Adipocyte (in vitro differentiated cells): Measurements from ENCODE around the gene MAP3K21.

Experiments
- DNase-seq: peaks from one replicate; pipeline ENCODE4 v3.0.0-alpha.2; 2015; ENCODE audit warnings: low read depth
- H3K27me3 ChIP-seq: replicated peaks from 2 replicates; pipeline ENCODE4 v1.7.0; 2013; ENCODE audit warnings: mild to moderate bottlenecking, low read length, moderate library complexity; ENCODE audit not compliant: control insufficient read depth, insufficient read depth
- H3K36me3 ChIP-seq: 2 replicates; pipeline ENCODE4 v1.7.0; 2013; ENCODE audit warnings: low read length, mild to moderate bottlenecking, moderate library complexity; ENCODE audit not compliant: control insufficient read depth, insufficient read depth, severe bottlenecking
- H3K4me1 ChIP-seq: 2 replicates; pipeline ENCODE4 v1.7.0; 2013; ENCODE audit warnings: mild to moderate bottlenecking, low read length, moderate library complexity; ENCODE audit not compliant: control insufficient read depth, insufficient read depth
- H3K4me3 ChIP-seq: 2 replicates; pipeline ENCODE4 v1.7.0; 2013; ENCODE audit warnings: mild to moderate bottlenecking, low read length, moderate library complexity
- H3K9ac ChIP-seq: 2 replicates; pipeline ENCODE4 v1.7.0; 2013; ENCODE audit warnings: mild to moderate bottlenecking, low read length, moderate library complexity
- H3K9me3 ChIP-seq: 2 replicates; pipeline ENCODE4 v1.7.0; 2013; ENCODE audit warnings: mild to moderate bottlenecking, low read length, moderate library complexity; ENCODE audit not compliant: control insufficient read depth

MAP3K21 gene

GRCh38 chr1:233375653-233376052 is 48.1 kb downstream of the MAP3K21 start:
- no peak overlapping the region for H3K9ac ChIP-seq
- H3K4me3 ChIP-seq: no peak overlapping the region
- H3K36me3 ChIP-seq: no peaks in the 10 kb centered on the region
- no peaks in the 10 kb centered on the region for H3K4me1 ChIP-seq
- no peaks in the 10 kb centered on the region for H3K27me3 ChIP-seq
- no peaks in the 10 kb centered on the region for H3K9me3 ChIP-seq
- no peak for DNase-seq

- Histone ChIP-seq H3K4me3 (no peak overlapping the region), H3K36me3 (no peaks in the 10 kb centered on the region), H3K9ac (no peak overlapping the region), H3K9me3 (no peaks in the 10 kb centered on the region), H3K4me1 (no peaks in the 10 kb centered on the region), H3K27me3 (no peaks in the 10 kb centered on the region)
- DNase-seq: no peak
These were observed 49.0 kb downstream of the MAP3K21 start for GRCh38 chr1:233376382-233377110.

GRCh38 chr1:233379869-233380438 is 52.4 kb downstream of the MAP3K21 start:
- Histone ChIP-seq H3K9ac (no peak overlapping the region), H3K9me3 (peaks cover 6% of the 10 kb centered on the region), H3K4me1 (no peaks in the 10 kb centered on the region), H3K36me3 (no peaks in the 10 kb centered on the region), H3K27me3 (no peaks in the 10 kb centered on the region), H3K4me3 (no peak overlapping the region)
- no peak for DNase-seq

- DNase-seq: no peak
- no peaks in the 10 kb centered on the region for H3K36me3 ChIP-seq
- H3K4me1 ChIP-seq: no peaks in the 10 kb centered on the region
- H3K9me3 ChIP-seq: peaks cover 6% of the 10 kb centered on the region
- H3K4me3 ChIP-seq: no peak overlapping the region
- no peaks in the 10 kb centered on the region for H3K27me3 ChIP-seq
- no peak overlapping the region for H3K9ac ChIP-seq
These were observed 54.3 kb downstream of the MAP3K21 start for GRCh38 chr1:233381806-233382205.

- H3K4me3 ChIP-seq: no peak overlapping the region
- peaks cover under 1% of the 10 kb centered on the region for H3K4me1 ChIP-seq
- DNase-seq: no peak
- no peaks in the 10 kb centered on the region for H3K27me3 ChIP-seq
- no peak overlapping the region for H3K9ac ChIP-seq
- no peaks in the 10 kb centered on the region for H3K36me3 ChIP-seq
- peaks cover 6% of the 10 kb centered on the region for H3K9me3 ChIP-seq
These were observed 56.5 kb downstream of the MAP3K21 start for GRCh38 chr1:233383984-233384383.

- H3K9ac ChIP-seq: no peak overlapping the region
- H3K27me3 ChIP-seq: peaks cover 2% of the 10 kb centered on the region
- H3K9me3 ChIP-seq: peaks cover 6% of the 10 kb centered on the region
- H3K36me3 ChIP-seq: no peaks in the 10 kb centered on the region
- H3K4me3 ChIP-seq: no peak overlapping the region
- H3K4me1 ChIP-seq: peaks cover 8% of the 10 kb centered on the region
- DNase-seq: no peak
These were observed 58.8 kb downstream of the MAP3K21 start for GRCh38 chr1:233386336-233386735.

GRCh38 chr1:233387585-233387984 is 60.1 kb downstream of the MAP3K21 start:
- peaks cover 14% of the 10 kb centered on the region for H3K4me1 ChIP-seq
- peaks cover 2% of the 10 kb centered on the region for H3K9me3 ChIP-seq
- H3K36me3 ChIP-seq: no peaks in the 10 kb centered on the region
- peaks cover 8% of the 10 kb centered on the region for H3K27me3 ChIP-seq
- no peak for DNase-seq
- H3K4me3 ChIP-seq: no peak overlapping the region
- H3K9ac ChIP-seq: no peak overlapping the region

GRCh38 chr1:233389169-233389568 is 61.6 kb downstream of the MAP3K21 start:
- Histone ChIP-seq H3K9me3 (no peaks in the 10 kb centered on the region), H3K9ac (no peak overlapping the region), H3K4me3 (no peak overlapping the region), H3K27me3 (peaks cover 20% of the 10 kb centered on the region), H3K4me1 (peaks cover 14% of the 10 kb centered on the region), H3K36me3 (no peaks in the 10 kb centered on the region)
- no peak for DNase-seq

GRCh38 chr1:233389893-233390292 is 62.4 kb downstream of the MAP3K21 start:
- Histone ChIP-seq H3K36me3 (no peaks in the 10 kb centered on the region), H3K9me3 (no peaks in the 10 kb centered on the region), H3K4me3 (no peak overlapping the region), H3K4me1 (peaks cover 14% of the 10 kb centered on the region), H3K27me3 (peaks cover 20% of the 10 kb centered on the region), H3K9ac (no peak overlapping the region)
- DNase-seq: no peak

- no peaks in the 10 kb centered on the region for H3K9me3 ChIP-seq
- H3K4me3 ChIP-seq: no peak overlapping the region
- H3K27me3 ChIP-seq: peaks cover 27% of the 10 kb centered on the region
- H3K36me3 ChIP-seq: no peaks in the 10 kb centered on the region
- no peak for DNase-seq
- H3K9ac ChIP-seq: no peak overlapping the region
- peaks cover 14% of the 10 kb centered on the region for H3K4me1 ChIP-seq
These were observed 63.6 kb downstream of the MAP3K21 start for GRCh38 chr1:233390842-233391737.

GRCh38 chr1:233393084-233393840 is 65.7 kb downstream of the MAP3K21 start:
- DNase-seq: no peak
- Histone ChIP-seq H3K9me3 (no peaks in the 10 kb centered on the region), H3K4me1 (peaks cover 14% of the 10 kb centered on the region), H3K4me3 (no peak overlapping the region), H3K9ac (no peak overlapping the region), H3K27me3 (peaks cover 34% of the 10 kb centered on the region), H3K36me3 (no peaks in the 10 kb centered on the region)
